HG02870 (cell line): ENCODE data around the gene TAAR1.

ENCODE experiments used
- ATAC-seq: cut with Tn5 transposase; IDR thresholded peaks from one replicate; pipeline ENCODE4 v1.9.1; 2021; ENCODE audit warnings: mild to moderate bottlenecking, moderate library complexity; ENCODE audit not compliant: unreplicated experiment

Gene TAAR1

GRCh38 chr6:132596201-132596600 is 62.8 kb downstream of the TAAR1 start:
- ATAC-seq = no peak
